GM18508 (cell line): Measurements from ENCODE around the gene TRIM14.
"Not testable (repeated sequence)": the region's sequence is repeated elsewhere in the genome, so short reads cannot be mapped to it uniquely, and the experiment has no call there.

Experiments used
- ATAC-seq: cut with Tn5 transposase; IDR thresholded peaks from one replicate; pipeline ENCODE4 v1.9.1; 2021; ENCODE audit warnings: moderate number of reproducible peaks; ENCODE audit not compliant: insufficient read depth, unreplicated experiment

The TRIM14 gene

DNA sequence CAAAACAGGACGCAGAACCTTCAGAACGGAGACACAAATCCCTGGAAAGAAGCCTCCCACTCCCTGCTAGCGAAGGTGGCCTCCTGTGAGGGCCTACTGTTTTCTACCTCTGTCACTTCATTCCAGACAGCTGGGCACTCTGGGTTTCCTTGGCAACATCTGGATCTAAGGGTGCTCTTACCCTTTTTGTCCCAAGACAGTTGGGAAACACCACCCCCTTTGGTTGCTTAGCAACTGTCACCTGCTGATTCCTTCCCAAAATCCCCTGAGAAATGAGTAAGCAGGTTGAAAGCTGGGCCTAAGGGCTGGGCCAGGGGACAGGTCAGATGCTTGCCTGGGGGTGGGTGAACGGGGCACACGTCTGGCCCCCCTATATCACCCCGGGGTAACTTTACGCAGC lies 33.1 kb downstream of the TRIM14 start:
- no peak for ATAC-seq

DNA sequence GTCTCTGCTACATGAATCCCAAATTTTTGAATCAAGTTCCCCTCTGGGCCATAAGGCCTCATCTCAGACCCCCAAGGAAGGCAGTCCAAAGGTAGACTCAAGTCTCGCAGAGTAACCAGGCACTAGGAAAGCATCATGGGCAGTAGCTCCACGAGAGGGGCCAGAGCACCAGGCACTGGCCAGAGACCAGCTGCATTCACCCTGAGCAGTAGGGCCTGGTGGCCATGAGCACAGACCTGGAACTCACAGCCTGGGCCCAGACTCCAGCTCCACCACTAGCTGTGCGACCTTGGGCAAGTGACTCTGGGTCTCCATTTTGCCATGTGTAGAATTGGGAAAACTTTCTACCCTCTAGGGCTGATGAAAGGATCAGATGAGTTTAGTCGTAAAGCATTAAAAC lies 34.0 kb downstream of the TRIM14 start:
- no peak for ATAC-seq

DNA sequence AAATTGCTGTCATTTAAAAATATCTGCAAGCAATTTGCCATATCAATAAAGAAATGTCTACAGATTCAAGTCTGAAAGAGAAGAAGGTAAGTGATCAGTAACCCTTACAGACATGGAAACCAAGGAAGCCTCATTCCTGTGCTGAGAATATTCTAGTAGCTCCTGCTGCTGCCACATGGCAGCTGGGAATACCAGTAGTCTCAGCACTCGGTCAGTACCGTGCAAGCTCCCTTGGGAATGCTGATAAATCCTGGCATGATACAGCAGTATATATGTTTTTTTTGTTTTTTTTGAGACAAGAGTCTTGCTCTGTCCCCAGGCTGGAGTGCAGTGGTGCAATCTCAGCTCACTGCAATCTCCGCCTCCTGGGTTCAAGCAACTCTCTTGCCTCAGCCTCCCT lies 34.6 kb downstream of the TRIM14 start:
- ATAC-seq = no peak

DNA sequence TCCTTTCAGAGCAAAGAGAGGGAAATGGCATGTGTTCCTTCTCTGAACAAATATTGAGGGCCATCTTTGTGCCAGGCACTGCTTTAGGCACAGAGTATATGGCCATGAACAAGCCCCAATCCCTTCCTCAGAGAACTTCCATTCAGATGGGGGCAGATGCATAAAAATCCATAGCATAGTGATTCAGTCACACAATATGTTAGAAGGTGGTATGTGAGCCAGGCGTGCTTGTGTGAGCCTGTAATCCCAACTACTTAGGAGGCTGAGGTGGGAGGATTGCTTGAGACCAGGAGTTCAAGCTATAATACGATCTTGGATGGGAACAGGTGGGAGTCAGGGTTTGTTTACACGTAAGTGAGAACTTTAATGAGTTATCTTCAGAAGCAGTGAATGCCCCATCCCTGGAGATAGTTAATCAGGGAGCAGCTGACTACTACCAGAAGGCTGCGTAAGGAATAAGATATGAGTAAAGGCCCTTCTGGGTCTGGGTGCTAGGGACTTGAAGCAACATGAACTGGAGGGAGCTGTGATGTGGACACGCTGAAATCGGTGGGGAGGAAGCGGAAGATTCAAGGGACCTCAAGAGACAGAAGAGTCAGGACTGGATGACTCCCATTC lies 35.3 kb downstream of the TRIM14 start:
- no peak for ATAC-seq

DNA sequence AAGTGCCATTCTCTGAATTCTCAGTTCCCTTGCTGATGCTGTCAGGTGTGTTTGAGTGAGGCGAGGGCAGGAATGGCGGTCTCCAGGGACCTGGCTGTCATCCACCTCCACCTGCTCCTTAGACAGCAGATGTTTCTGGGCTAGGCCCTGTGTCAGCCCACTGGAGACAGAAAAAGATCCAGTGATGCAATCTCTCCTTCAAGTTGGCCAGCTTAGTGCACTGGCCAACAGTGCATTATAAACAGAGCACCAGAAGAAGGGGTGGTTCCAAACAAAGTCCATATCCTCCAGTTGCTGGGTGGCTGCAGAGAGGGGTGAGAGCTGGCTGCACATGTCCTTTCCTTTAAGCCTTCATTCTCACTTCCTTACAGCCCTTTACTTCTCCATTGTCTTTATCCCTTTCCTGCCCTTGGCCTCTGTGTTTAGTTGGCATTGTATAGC lies 35.9 kb downstream of the TRIM14 start:
- no peak for ATAC-seq

DNA sequence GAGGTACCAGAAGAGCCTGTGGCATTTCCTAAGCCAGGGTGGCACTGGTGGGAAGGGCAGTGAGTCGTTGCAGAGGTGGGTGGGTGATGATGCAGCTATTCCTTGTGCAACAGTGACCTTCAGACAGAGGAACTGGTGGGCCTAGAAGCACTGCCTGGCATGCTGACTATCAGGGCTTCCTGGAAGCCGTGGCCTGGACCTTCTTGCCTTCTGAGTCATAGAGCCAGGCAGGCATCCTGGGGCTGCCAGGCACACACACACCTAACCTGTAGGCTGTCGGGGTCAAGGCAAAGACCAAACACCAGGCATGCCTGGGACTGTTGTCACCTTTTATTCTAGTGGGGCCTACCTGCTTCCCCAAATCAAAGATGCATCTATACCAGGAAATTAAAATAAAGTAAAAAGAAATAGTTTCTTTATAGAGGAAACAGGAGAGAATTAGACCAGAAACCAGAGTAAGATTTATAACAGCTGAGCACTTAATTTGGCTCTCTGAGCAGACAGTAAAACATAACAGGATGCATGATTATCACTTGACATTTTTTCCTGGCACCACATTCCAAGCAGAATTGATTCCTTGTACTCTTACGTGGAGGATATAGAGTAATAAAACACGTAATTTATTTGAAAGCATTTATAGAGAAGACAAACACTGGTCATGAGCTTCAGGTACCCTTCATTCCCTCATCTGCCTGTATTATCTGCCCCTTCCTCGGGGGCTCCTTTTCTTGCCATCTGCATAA lies 37.4 kb downstream of the TRIM14 start:
- ATAC-seq = no peak

DNA sequence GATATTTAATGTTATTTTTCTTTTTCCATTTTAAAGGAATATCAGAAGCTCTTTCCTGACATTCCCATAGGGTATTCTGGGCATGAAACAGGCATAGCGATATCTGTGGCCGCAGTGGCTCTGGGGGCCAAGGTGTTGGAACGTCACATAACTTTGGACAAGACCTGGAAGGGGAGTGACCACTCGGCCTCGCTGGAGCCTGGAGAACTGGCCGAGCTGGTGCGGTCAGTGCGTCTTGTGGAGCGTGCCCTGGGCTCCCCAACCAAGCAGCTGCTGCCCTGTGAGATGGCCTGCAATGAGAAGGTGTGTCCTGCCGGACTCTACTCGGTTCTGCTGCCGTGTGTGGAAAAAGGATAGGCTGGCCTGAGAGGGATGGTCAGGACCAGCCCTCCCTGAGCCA lies 38.2 kb downstream of the TRIM14 start:
- ATAC-seq = no peak

DNA sequence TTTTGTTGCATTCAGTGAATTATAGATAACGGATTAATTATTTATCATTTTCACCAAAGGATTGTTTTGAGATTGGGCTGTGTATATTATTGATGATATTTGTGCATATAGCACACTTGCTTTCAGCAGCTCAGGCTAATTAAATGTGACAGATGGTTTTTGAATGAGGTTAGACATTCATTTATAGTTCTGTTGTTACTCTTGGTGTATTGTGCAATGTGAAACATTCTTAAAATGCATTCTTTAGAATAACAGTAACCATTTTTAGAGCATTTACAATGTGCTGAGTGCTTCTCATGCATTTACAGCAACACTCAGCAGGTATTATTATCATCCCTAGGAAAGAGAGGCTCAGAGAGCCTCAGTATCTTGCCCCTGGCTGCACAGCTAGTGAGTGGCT lies 38.7 kb downstream of the TRIM14 start:
- ATAC-seq = no peak

DNA sequence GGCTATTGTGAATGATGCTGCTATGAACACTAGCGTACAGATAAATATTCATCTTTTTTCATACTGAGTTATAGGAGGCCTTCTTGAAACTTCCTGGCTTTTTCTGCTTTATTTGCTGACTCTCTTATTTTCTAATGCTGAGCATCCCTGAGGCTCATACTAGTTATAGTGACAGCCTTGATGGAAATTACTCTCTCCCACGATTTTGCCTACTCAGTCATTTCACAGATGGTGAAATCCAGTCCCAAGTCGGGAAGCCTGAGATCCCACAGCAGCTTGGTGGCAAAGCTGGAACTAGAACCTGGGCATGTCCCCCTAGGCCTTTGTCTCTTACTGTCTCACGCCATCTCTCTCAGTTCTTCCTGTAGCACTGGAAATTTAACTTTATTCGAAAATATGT lies 40.1 kb downstream of the TRIM14 start:
- no peak for ATAC-seq

DNA sequence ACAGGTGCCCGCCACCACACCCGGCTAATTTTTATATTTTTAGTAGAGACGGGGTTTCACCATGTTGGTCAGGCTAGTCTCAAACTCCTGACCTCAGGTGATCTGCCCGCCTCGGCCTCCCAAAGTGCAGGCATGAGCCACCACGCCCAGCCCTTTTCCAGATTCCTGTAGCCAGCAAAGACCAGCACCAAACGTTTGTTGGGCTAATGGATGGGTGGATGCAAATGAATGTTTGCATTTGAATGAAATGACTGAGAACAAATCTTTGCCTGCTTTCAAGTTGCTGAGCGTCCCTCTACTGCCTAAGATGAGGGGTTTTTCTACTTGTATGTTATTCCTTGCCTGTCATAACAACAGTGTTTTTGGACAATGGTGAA lies 42.5 kb downstream of the TRIM14 start:
- not testable (repeated sequence) for ATAC-seq

DNA sequence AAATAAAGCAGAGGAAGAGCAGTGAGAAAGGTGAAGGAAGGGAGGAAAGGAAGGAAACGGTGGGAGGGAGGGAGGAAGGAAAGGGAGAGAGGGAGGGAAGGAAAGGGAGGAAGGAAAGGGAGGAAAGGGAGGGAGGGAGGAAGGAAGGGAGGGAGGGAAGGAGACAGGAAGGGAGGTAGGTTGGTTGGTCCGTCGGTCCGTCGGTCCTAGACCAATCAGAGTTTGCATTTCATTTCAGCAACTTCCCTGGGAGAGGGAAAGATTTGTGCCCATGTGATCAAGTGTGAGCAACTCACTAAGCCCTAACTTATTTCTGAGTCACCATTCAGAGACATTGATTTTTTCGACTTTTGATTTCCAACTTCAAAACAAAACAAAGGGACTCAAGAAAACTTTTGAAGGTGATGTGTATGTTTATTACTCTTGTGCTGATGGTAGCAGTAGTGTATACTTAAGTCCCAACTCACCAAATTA lies 43.7 kb downstream of the TRIM14 start:
- ATAC-seq = no peak

DNA sequence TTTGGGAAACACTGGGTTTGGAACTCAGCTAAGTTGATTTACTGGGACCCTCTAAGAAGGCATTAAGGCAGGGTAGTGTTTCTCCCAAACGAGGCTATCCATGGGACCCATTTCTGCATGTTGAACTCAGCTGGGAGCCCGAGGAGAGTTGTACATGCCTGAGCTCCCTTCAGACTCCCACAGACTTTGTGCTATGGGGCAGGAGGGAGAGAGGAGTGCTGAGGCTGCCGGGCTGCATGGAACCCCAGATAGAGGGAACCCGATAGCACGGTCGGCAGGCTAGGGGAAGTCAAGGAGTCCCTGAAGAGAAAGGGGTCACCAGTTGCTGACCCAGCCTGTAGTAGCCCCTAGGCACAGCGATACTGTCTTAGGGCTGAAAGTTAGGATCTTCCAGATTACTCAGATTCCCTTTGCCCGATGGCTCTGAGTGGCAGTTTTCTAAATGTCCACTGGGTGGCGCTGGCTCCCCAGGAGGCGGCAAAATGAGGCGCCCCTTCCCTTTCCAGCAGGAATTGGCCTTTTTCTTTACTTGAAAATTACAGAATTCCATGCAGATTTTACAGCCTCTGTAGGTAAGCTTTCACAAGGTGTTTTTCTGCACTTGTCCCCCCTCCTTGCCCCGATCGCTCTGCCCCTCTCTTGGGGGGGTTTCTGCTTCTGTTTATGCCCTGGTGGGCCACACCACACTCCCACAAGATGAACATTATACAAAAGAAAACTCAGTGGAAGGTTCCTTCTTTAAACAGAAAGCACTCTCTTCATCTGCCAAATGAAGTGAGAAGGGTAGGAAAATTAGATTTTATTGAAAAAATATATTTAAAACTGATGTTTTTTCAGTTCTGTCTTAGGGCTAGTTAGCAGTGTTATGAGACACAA lies 44.7 kb downstream of the TRIM14 start:
- no peak for ATAC-seq

DNA sequence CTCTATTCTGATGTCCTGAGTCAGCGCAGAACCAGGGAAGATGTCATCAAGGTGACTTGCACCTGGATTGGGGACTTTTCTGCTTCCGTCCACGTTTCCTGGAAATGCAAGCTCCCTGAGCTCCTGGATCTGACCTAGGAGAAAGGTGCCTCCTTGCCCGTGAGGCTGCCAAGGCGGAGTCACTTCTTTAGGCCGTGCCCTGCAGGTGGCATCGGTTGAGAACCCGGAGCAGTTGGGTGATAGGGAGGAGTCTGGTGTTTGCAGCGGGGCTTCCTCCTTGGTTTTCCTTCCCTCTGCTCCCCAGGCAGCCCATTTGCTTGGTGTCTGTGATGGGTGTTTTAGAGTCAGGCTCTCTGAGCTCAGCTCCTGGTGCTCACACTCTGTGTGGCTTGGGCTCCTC lies 47.3 kb downstream of the TRIM14 start:
- ATAC-seq = no peak

DNA sequence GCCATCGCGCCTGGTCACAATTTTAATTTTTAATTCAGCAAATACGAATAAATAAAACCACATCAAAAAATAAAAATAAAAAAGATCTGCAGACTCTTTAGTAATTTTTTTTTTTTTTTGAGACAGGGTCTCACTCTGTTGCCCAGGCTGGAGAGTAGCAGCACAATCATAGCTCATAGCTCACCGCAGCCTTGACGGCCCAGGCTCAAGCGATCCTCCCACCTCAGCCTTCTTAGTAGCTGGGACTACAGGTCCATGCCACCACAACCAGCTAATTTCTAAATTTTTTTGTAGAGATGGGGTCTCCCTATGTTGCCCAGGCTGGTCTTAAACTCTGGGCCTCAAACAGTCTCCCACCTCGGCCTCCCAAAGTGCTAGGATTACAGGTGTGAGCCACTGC lies 48.3 kb downstream of the TRIM14 start:
- no peak for ATAC-seq

DNA sequence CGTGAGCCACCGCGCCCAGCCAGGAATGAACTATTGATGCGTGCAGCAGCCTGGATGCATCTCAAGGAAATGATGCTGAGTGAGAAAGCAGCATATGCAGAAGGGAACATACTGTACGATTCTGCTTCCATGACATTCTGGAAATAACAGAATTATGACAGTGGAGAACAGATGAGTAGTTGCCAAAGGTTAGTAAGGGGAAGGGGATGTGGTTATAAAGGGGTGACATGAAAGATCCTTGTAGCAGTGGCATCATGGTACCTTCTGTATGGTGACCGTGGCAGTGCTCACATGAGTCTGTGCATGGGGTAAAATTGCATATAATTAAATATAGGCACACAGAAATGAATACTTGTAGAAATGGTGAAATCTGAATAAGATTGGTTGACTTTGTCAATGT lies 49.5 kb downstream of the TRIM14 start:
- ATAC-seq = no peak

DNA sequence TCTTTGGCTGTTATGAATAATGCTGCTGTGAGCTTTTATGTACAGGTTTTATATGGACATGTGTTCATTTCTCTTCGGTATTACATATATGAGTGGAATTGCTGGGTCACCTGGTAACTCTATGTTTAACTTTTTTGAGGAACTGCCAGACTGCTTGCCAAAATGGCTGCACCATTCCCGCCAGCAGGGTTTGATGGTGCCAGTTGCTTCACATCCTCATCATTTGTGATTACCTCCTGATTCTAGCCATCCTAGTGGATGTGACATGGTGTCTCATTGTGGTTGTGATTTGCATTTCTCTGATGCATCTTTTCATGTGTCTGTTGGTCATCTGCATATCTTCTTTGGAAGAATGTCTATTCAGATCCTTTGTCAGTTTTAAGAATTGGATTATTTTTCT lies 51.8 kb downstream of the TRIM14 start:
- no peak for ATAC-seq

DNA sequence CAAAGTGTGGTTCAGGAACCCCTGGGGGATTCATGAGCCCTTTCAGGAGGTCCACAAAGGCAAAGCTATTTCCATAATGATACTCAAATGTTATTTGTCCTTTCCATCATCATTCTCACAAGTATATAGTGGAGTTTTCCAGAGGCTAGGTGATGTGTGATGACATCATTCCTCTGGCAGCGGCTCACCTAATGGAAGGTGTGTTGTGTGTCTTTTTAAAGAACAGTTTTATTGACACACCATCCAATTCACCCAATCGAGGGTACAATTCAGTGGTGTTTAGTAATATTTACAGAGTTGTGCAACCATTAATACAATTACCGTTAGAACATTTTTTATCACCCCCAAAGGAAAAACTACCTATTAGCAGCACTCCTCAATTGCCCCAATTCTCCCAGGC lies 52.8 kb downstream of the TRIM14 start:
- ATAC-seq = no peak

DNA sequence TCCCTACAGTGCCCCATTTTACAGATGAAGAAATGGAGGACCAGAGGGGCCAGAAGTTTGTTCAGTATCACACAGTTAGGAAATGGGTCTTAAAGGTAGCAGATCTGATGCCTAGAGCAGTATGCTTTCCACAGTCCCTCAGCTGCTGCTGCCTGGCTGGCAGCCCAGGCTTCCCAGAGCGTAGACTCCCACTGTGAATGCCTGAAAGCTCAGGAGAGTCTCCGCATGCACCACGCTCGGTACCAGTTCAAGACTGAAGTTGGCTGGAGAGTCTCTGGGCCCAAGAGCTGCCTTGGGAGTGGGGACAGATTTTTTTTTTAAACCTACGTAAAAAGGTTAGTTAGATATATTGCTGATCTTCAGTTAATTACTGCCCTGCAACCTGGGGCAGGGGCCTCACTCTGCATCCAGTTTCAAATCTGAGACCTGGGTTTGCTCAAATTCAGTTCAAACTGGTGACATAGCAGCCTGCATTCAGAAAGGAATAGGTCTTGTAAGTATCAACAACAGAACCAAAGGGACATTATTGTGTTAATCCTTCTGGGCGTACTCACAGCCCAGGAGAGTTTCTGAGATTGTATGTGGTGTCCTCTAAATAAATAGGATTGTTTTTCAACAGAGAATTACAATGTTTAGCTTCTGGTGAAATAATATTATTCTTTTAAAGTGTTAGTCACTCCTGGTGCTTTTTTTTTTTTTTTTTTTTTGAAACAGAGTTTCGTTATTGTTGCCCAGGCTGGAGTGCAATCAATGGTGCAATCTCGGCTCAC lies 54.2 kb downstream of the TRIM14 start:
- no peak for ATAC-seq

DNA sequence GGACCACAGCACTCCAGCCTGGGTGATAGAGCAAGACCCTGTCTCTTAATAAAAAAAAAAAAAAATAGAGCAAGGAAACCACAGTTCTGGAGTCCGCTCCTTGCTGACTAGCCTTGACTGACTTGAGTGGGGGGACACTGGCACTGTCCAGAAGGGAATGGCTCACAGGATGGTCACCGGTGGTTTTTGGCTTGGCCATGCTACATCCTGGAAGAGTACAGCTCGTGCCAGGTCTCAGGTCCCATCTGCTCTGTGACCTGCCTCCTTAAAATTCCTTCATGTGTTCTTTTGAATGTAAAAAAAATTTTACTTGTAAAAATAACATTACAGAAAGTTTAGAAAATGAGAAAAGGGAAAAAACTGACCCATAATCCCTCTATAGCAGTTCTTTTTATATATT lies 56.9 kb downstream of the TRIM14 start:
- ATAC-seq = no peak

DNA sequence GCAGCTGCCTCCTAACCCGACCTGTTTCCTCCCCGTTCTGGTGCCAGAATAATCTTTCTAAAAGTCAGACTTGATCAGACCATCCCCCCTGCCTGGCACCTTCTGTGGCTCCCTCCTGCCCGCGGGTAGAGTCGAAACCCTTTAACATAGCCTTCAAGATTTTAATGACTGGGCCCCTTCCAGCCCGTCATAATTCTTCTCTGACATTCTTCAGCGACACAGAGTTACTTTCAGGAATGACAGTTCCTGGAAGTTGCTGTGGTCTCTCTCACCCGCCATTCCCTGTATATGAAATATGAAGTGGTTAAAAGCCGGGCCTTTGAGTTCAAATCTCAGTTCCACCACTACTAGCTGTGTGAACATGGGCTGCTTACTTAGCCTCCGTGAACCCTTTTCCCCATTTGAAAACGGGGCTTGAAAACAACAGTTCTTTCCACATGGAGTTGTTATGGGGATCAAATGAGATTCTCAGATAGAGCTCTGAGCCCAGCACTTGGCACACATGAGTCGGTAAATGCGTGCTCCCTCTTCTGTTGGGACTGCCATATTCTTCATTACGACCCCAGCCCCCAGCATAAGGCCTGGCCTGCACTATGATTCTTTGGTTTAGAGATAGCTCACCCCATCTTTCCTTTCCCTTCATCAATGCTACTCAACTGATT lies 61.8 kb downstream of the TRIM14 start:
- no peak for ATAC-seq
